Heart right ventricle (tissue), 16 donors: ENCODE data around the gene PCBP3. TPM values are rescaled to one million over a fixed set of nuclear protein-coding genes. Genes with fewer than 3 reads are reported as not detected.

ENCODE experiments used
- ATAC-seq, 8 donors: fragments of 200-7000 bp; cut with Tn5 transposase; one replicate each; pipeline ENCODE4 v1.9.1; 2020; ENCODE audit warnings: mild to moderate bottlenecking in 8 of 8, moderate library complexity in 8 of 8, moderate number of reproducible peaks in 1 of 8
- DNase-seq, 2 donors: peaks; one replicate each; pipeline ENCODE4 v3.0.0-alpha.2; 2020
- H3K27ac ChIP-seq, 10 donors: fragments of 200-600 bp; sonication (generic) in 2 of 10; one replicate each; pipeline versions ENCODE4 v1.5.0 to v1.8.0; 2020 to 2022; ENCODE audit warnings: mild to moderate bottlenecking in 3 of 10
- H3K27me3 ChIP-seq, 7 donors: fragments of 200-600 bp; one replicate each; pipeline ENCODE4 v1.8.0; 2021 to 2022; ENCODE audit warnings: mild to moderate bottlenecking in 2 of 7
- H3K36me3 ChIP-seq, 9 donors: fragments of 200-600 bp; sonication (generic) in 1 of 9; one replicate each; pipeline versions ENCODE4 v1.5.0 to v1.8.0; 2020 to 2022; ENCODE audit warnings: mild to moderate bottlenecking in 2 of 9
- H3K4me1 ChIP-seq, 9 donors: fragments of 200-600 bp; sonication (generic) in 1 of 9; one replicate each; pipeline versions ENCODE4 v1.5.0 to v1.8.0; 2020 to 2022; ENCODE audit warnings: mild to moderate bottlenecking in 4 of 9
- H3K4me3 ChIP-seq, 10 donors: fragments of 200-600 bp; sonication (generic) in 2 of 10; one replicate each; pipeline versions ENCODE4 v1.5.0 to v1.8.0; 2020 to 2022; ENCODE audit warnings: mild to moderate bottlenecking in 7 of 10, moderate library complexity in 2 of 10
- H3K9me3 ChIP-seq, 11 donors: fragments of 200-600 bp in 10 of 11; sonication (generic) in 2 of 11; one replicate each; pipeline versions ENCODE4 v1.5.0 to v1.8.0; 2013 to 2022; ENCODE audit warnings: mild to moderate bottlenecking in 2 of 11, control low read depth in 1 of 11, moderate library complexity in 1 of 11
- CTCF ChIP-seq, 9 donors: fragments of 200-600 bp; sonication (generic) in 2 of 9; IDR thresholded peaks; one replicate each; pipeline versions ENCODE4 v1.5.0 to v1.8.0; 2021 to 2022; ENCODE audit warnings: antibody characterized with exemption in 9 of 9, mild to moderate bottlenecking in 5 of 9, moderate library complexity in 1 of 9
- WGBS, 2 donors: extraction: QIAGEN DNeasy Blood & Tissue Kit; methylation state at CpG; one replicate each; pipeline ENCODE4 v1.1.7; 2013; ENCODE audit warnings: inconsistent platforms in 1 of 2; 5-methylcytosine and 5-hydroxymethylcytosine counted together
- intact Hi-C, 10 donors: fragments of 100-400 bp; cut with DNase I; formaldehyde crosslinking; loops; one replicate each; pipeline versions ENCODE4 v1.11.1 to v1.14.2; 2022
- polyA plus RNA-seq, 2 donors: library from polyadenylated mRNA; stranded (reverse); fragments of 200-250 nt; gene quantifications; one replicate each; pipeline ENCODE4 v1.2.3, GENCODE V29; 2013
- total RNA-seq, 10 donors: library from RNA; stranded (reverse); fragmentation: NEBNext Ultra II Directional in 3 of 10; extraction: Animal tissue kit (Norgen Biotek cat#: 25700) in 3 of 10; gene quantifications; one replicate each; pipeline versions ENCODE4 v1.2.1 to v1.2.4, GENCODE V29; 2021 to 2023
- donor health status: Arrhythmogenic right ventricular cardiomyopathy.
- donor health status: ischemic (EF 13 %, LVEDD 7.1; RV severe dilation, severe dysfunction).
- donor health status: healthy with polysubstance abuse.
- donor health status: DM: no; HTN: yes; CAD: no.
- donor health status: DM: no; HTN: no; CAD: no.
- donor health status: ischemic (EF 25% LVEDD 6.9; RV normal size, moderate dysfunction).
- donor health status: ischemic (EF 25% LVEDD 5.7; RV mildly dilated, moderate dysfunction).
- donor health status: healthy.
- donor health status: DM: yes; HTN: yes; CAD: no.
- donor health status: Ischemic cardiomyopathy.
- donor health status: ischemic (EF 35%, LVEDD 5.7; RV mildly dilated, moderate dysfunction).
- donor health status: nonischemic (EF 11% LVEDD 7.7; RV severe dilation, severe dysfunction).
- donor health status: DM: yes; HTN: yes; CAD: no.
- donor health status: PGD.
- donor health status: ischemic (EF 29% LVEDD 5.4; RV normal size, mild dysfunction).
- donor health status: nonischemic (EF 23%, LVEDD 6.1; RV moderate dilation, normal function).

Gene PCBP3
- total and polyA plus RNA-seq, 12 donors, result 0.25 to 11.3 (median 1.2) TPM

DNA sequence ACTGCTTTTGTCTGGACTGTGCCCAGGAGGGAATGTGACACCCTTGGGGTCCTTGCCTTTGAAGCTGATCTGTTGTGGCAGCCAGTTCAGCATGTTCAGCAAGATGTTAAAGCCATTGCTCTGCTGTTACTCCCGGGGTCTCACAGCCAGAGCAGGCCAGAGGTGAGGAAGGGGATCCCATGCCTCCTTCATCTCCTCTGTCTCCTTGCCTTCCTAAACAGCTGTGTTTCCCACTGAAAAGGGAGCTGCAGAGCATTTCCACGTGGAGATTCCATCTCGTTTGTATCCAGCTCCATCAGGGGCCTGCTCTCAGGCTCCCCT, 202.2 kb downstream of the PCBP3 start:
- no peak for ATAC-seq
- Histone ChIP-seq H3K27me3 (no peaks in the 10 kb centered on the region), H3K4me1 (peaks cover 0 to 18% (median 14%) of the 10 kb centered on the region in 9 donors), H3K27ac (no peak overlapping the region), H3K9me3 (peaks cover 0 to 16% (median 9%) of the 10 kb centered on the region in 11 donors), H3K36me3 (no peaks in the 10 kb centered on the region), H3K4me3 (no peak overlapping the region)
- intact Hi-C loops, result loop anchor here in 1 of 10 donors (5.0 kb wide), 1 partner anchor 77 kb away; no protein-coding TSS in a partner anchor
- no peak for DNase-seq
- WGBS, 2 donors, result 48 to 49% methylated on average over 3 of the region's 3 CpGs
- TF ChIP-seq CTCF (IDR thresholded peaks at IDR 0.05), result no peak

GRCh38 chr21:45846373-45847160, 203.0 kb downstream of the PCBP3 start:
- H3K4me1 ChIP-seq, result peaks cover 0 to 18% (median 14%) of the 10 kb centered on the region in 9 donors
- H3K27ac ChIP-seq, result peak overlapping the region in 1 of 10 donors; percentile 22
- intact Hi-C loops, result loop anchor here in 1 of 10 donors (5.0 kb wide), 1 partner anchor 76 kb away; no protein-coding TSS in a partner anchor
- TF ChIP-seq CTCF (IDR thresholded peaks at IDR 0.05), result no peak
- H3K9me3 ChIP-seq, result peaks cover 0 to 7% (median 2%) of the 10 kb centered on the region in 11 donors
- DNase-seq, result peak; percentile 20 to 48
- WGBS, 2 donors, result 53 to 60% methylated on average over 8 of the region's 8 CpGs
- no peaks in the 10 kb centered on the region for H3K27me3 ChIP-seq
- ATAC-seq, result peak; percentile 50 to 92 (median 75)
- no peak overlapping the region for H3K4me3 ChIP-seq
- H3K36me3 ChIP-seq, result no peaks in the 10 kb centered on the region

DNA sequence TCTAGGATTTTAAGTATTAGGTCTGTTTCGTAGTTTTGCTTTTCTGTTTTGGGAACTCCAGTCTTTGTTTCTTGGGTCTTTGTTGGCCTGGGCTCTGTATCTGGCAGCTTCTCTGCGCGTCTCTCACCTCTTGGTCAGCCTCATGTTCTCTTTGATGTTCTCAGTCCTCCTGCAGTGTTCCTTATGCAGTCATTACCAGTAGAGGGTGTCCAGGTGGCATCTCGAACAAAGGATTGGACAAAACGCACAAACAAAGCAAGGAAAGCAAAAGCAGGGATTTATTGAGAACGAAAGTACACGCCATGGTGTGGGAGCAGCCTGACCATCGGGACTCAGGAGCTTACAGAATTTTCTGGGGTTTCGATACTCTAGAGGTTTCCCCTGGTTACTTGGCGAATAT, 204.3 kb downstream of the PCBP3 start:
- no peak for TF ChIP-seq CTCF (IDR thresholded peaks at IDR 0.05)
- intact Hi-C loops, result loop anchor here in 1 of 10 donors (5.0 kb wide), 1 partner anchor 74 kb away; no protein-coding TSS in a partner anchor
- DNase-seq, result no peak
- no peaks in the 10 kb centered on the region for H3K9me3 ChIP-seq
- no peak overlapping the region for H3K27ac ChIP-seq
- no peak overlapping the region for H3K4me3 ChIP-seq
- no peaks in the 10 kb centered on the region for H3K27me3 ChIP-seq
- peaks cover 0 to 18% (median 14%) of the 10 kb centered on the region in 9 donors for H3K4me1 ChIP-seq
- no peak for ATAC-seq
- H3K36me3 ChIP-seq, result no peaks in the 10 kb centered on the region
- WGBS, 2 donors, result 88 to 92% methylated on average over 10 of the region's 10 CpGs

GRCh38 chr21:45848331-45848730, 204.8 kb downstream of the PCBP3 start:
- 92 to 94% methylated on average over 2 of the region's 2 CpGs for WGBS, 2 donors

More at GRCh38 chr21:45848331-45848730, 204.8 kb downstream of the PCBP3 start:
- no peaks in the 10 kb centered on the region for H3K9me3 ChIP-seq
- no peak for ATAC-seq
- no peaks in the 10 kb centered on the region for H3K36me3 ChIP-seq
- no peak for TF ChIP-seq CTCF (IDR thresholded peaks at IDR 0.05)
- H3K4me3 ChIP-seq, result no peak overlapping the region
- H3K27me3 ChIP-seq, result no peaks in the 10 kb centered on the region
- intact Hi-C loops, result loop anchor here in 1 of 10 donors (5.0 kb wide), 1 partner anchor 74 kb away; no protein-coding TSS in a partner anchor
- H3K27ac ChIP-seq, result no peak overlapping the region
- DNase-seq, result no peak
- peaks cover 0 to 18% (median 14%) of the 10 kb centered on the region in 9 donors for H3K4me1 ChIP-seq
